ENCODE measurements around the gene RREB1. TPM values are rescaled to one million over a fixed set of nuclear protein-coding genes. Genes with fewer than 3 reads are reported as not detected.

Gene RREB1
- polyA plus RNA-seq, 1 donor (not counting 4 experiments of a cell fraction or from before 2014, with no cell fraction given): 6.1 TPM

- Histone ChIP-seq H3K9ac (ENCODE audit: control insufficient read depth, extremely low read depth, insufficient read depth, low read length) (no peak overlapping the region), H3K4me2 (ENCODE audit: control insufficient read depth, extremely low read depth, insufficient read depth, low read depth, low read length) (no peak overlapping the region), H3K27me3 (ENCODE audit: control insufficient read depth, extremely low read depth, insufficient read depth, low read length) (no peaks in the 10 kb centered on the region), H3K4me1 (ENCODE audit: control insufficient read depth, extremely low read depth, insufficient read depth, low read length) (peaks cover 3% of the 10 kb centered on the region), H3K79me2 (ENCODE audit: control insufficient read depth, insufficient read depth, low read length) (no peaks in the 10 kb centered on the region), H3K9me3 (ENCODE audit: control insufficient read depth, low read depth, low read length) (no peaks in the 10 kb centered on the region), H3K36me3 (ENCODE audit: control insufficient read depth in 2 of 2, extremely low read depth in 1 of 2, insufficient read depth in 2 of 2, low read length in 2 of 2) (no peaks in the 10 kb centered on the region), H2AFZ (ENCODE audit: control insufficient read depth, low read length) (no peak overlapping the region), H3K27ac (ENCODE audit: control insufficient read depth, insufficient read depth, low read length) (no peak overlapping the region), H4K20me1 (ENCODE audit: control insufficient read depth, extremely low read depth, insufficient read depth, low read length) (no peaks in the 10 kb centered on the region), H3K9me1 (ENCODE audit: control insufficient read depth, extremely low read depth, insufficient read depth, low read length) (no peaks in the 10 kb centered on the region), H3K4me3 (ENCODE audit: control insufficient read depth in 2 of 3, extremely low read depth in 1 of 3, insufficient read depth in 2 of 3, low read depth in 1 of 3, low read length in 3 of 3) (no peak overlapping the region)
- TF ChIP-seq CTCF (optimal IDR thresholded peaks at IDR 0.05 in 1 of 3, IDR thresholded peaks at IDR 0.05 in 1 of 3, conservative IDR thresholded peaks at IDR 0.05 in 1 of 3; ENCODE audit: extremely low read depth in 1 of 3, insufficient read depth in 2 of 3, low read length in 3 of 3) (no peak), EZH2 (IDR thresholded peaks at IDR 0.05; ENCODE audit: low read length) (no peak)
- dilution Hi-C loops (cut with MboI; ENCODE audit: extremely low pct_ligation_motif_present, low sequenced_read_pairs): no loop called here
- no peak for FAIRE-seq
- DNase-seq (ENCODE audit: low read depth, low spot score): no peak
Observed at GRCh38 chr6:7071405-7071804, 36.4 kb upstream of the RREB1 start.

- DNase-seq (ENCODE audit: low read depth, low spot score) (no peak), FAIRE-seq (no peak)
- TF ChIP-seq CTCF (optimal IDR thresholded peaks at IDR 0.05 in 1 of 3, IDR thresholded peaks at IDR 0.05 in 1 of 3, conservative IDR thresholded peaks at IDR 0.05 in 1 of 3; ENCODE audit: extremely low read depth in 1 of 3, insufficient read depth in 2 of 3, low read length in 3 of 3): no peak
- no peak for TF ChIP-seq EZH2 (IDR thresholded peaks at IDR 0.05; ENCODE audit: low read length)
- Histone ChIP-seq H4K20me1 (ENCODE audit: control insufficient read depth, extremely low read depth, insufficient read depth, low read length) (no peaks in the 10 kb centered on the region), H3K9me3 (ENCODE audit: control insufficient read depth, low read depth, low read length) (no peaks in the 10 kb centered on the region), H2AFZ (ENCODE audit: control insufficient read depth, low read length) (no peak overlapping the region), H3K4me2 (ENCODE audit: control insufficient read depth, extremely low read depth, insufficient read depth, low read depth, low read length) (no peak overlapping the region), H3K4me3 (ENCODE audit: control insufficient read depth in 2 of 3, extremely low read depth in 1 of 3, insufficient read depth in 2 of 3, low read depth in 1 of 3, low read length in 3 of 3) (no peak overlapping the region), H3K27ac (ENCODE audit: control insufficient read depth, insufficient read depth, low read length) (no peak overlapping the region), H3K79me2 (ENCODE audit: control insufficient read depth, insufficient read depth, low read length) (no peaks in the 10 kb centered on the region), H3K4me1 (ENCODE audit: control insufficient read depth, extremely low read depth, insufficient read depth, low read length) (peaks cover 3% of the 10 kb centered on the region), H3K27me3 (ENCODE audit: control insufficient read depth, extremely low read depth, insufficient read depth, low read length) (no peaks in the 10 kb centered on the region), H3K36me3 (ENCODE audit: control insufficient read depth in 2 of 2, extremely low read depth in 1 of 2, insufficient read depth in 2 of 2, low read length in 2 of 2) (no peaks in the 10 kb centered on the region), H3K9ac (ENCODE audit: control insufficient read depth, extremely low read depth, insufficient read depth, low read length) (no peak overlapping the region), H3K9me1 (ENCODE audit: control insufficient read depth, extremely low read depth, insufficient read depth, low read length) (no peaks in the 10 kb centered on the region)
- dilution Hi-C loops (cut with MboI; ENCODE audit: extremely low pct_ligation_motif_present, low sequenced_read_pairs): no loop called here
Observed at GRCh38 chr6:7073082-7073820, 34.5 kb upstream of the RREB1 start.

Measured in keratinocyte (primary cell).